ENCODE measurements around the gene FLG2.
A peak's percentile ranks its signal among the peaks of the same experiment; 100 is the strongest.
"Not testable (repeated sequence)": the region's sequence is repeated elsewhere in the genome, so short reads cannot be mapped to it uniquely, and the experiment has no call there.

Gene FLG2

DNA sequence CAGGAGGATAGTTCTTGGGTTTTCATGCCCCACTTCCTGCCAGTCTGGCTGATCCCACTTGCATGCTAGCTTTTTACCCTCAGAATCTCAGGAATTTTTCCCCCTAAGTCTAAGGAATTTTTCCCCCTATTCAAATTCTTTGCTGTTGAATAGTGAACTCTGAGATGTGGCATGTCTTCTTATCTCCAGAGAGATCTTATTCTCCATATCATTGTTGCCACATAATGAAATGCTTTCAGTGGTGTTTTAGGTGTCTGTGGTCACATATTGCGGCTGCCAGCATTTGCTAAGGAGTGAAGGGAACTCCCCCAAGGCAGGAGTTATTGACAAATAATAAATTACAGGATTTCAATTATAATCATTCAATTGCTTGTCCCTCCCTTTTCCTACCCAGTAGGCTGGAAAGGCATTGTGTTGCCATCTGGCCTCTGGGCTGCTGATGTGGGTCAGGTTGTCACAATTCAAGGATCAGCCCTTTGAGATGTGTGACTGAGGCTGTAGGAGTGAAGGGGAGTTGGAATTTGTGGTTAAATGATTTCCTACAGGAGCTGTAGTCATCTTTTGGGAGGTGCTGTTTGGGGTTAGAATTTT, 30.9 kb downstream of the FLG2 start:
- TF ChIP-seq, protein P1, sequence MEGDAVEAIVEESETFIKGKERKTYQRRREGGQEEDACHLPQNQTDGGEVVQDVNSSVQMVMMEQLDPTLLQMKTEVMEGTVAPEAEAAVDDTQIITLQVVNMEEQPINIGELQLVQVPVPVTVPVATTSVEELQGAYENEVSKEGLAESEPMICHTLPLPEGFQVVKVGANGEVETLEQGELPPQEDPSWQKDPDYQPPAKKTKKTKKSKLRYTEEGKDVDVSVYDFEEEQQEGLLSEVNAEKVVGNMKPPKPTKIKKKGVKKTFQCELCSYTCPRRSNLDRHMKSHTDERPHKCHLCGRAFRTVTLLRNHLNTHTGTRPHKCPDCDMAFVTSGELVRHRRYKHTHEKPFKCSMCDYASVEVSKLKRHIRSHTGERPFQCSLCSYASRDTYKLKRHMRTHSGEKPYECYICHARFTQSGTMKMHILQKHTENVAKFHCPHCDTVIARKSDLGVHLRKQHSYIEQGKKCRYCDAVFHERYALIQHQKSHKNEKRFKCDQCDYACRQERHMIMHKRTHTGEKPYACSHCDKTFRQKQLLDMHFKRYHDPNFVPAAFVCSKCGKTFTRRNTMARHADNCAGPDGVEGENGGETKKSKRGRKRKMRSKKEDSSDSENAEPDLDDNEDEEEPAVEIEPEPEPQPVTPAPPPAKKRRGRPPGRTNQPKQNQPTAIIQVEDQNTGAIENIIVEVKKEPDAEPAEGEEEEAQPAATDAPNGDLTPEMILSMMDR (IDR thresholded peaks at IDR 0.05; ENCODE audit: control insufficient read depth, insufficient read depth, low read depth, low read length, missing control alignments) = no peak
- H3K4me3 ChIP-seq (ENCODE audit: control insufficient read depth, low read depth, low read length) = no peak overlapping the region
- peak; percentile 16 for DNase-seq (ENCODE audit: low read depth)

DNA sequence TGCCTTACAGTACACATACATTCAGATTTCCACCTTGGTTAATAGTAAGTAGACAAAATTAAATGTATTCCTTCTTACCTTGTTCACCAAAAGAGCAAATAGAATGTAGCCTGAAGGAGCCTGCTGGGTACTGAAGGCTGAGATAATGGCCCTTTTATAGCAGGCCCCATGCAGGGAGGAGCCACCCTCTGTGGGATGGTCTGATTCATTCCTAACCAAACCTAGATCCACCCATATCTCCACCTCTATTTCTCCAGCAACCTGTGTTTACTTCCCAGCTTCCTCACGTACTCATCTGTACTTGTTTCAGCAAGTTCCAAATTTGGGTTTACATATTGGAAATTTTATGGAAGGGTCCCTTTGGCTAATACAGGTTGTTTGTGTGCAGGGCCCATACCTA, 34.7 kb downstream of the FLG2 start, which contains the start of gene FLG:
FLG (minus strand) TSS at position 129 of the 400 bp plus-strand sequence. CDS start 9,783 bp downstream, outside the sequence.
- DNase-seq (ENCODE audit: low read depth) = no peak
- H3K4me3 ChIP-seq (ENCODE audit: control insufficient read depth, low read depth, low read length) = no peak within 1 kb of the TSS
- TF ChIP-seq, protein P1 (IDR thresholded peaks at IDR 0.05; ENCODE audit: control insufficient read depth, insufficient read depth, low read depth, low read length, missing control alignments) = no peak

DNA sequence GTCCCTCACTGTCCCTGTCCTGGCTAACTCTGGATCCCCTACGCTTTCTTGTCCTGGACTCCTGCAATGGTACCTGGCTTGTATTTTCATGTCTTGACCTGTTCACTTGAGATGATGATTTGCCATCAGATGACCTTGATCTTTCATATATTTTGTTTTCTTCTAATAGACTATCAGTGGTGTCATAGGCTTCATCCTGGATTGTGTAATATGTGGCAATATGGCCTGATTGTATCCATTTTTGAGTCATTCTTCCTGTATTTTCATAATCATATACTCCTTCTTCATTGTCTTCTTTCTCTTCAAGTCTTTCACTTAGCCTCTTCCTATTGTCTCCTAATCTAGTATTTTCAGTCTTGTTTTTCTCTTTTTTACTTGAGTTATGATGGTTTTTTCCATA, 45.8 kb downstream of the FLG2 start:
- no peak for DNase-seq (ENCODE audit: low read depth)
- H3K4me3 ChIP-seq (ENCODE audit: control insufficient read depth, low read depth, low read length) = no peak overlapping the region
- TF ChIP-seq, protein P1 (IDR thresholded peaks at IDR 0.05; ENCODE audit: control insufficient read depth, insufficient read depth, low read depth, low read length, missing control alignments) = no peak

DNA sequence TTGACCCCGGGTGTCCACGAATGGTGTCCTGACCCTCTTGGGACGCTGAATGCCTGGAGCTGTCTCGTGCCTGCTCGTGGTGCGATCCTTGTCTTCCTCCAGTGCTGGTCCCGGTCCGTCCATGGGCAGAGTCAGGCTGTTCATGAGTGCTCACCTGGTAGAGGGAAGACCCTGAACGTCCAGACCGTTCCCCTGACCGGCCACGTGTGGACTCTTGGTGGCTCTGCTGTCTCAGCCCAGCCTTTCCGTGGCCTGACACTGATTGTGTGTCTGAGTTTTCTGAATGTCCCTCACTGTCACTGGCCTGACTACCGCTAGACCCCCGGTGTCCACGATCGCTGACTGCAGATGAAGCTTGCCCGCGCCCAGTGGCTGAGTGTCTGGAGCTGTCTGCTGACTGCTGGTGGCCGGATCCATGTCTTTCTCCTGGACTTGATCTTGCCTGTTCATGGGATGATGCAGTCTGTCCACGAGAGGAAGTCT, 46.4 kb downstream of the FLG2 start:
- TF ChIP-seq, protein P1 (IDR thresholded peaks at IDR 0.05; ENCODE audit: control insufficient read depth, insufficient read depth, low read depth, low read length, missing control alignments) = no peak
- no peak for DNase-seq (ENCODE audit: low read depth)
- no peak overlapping the region for H3K4me3 ChIP-seq (ENCODE audit: control insufficient read depth, low read depth, low read length)

DNA sequence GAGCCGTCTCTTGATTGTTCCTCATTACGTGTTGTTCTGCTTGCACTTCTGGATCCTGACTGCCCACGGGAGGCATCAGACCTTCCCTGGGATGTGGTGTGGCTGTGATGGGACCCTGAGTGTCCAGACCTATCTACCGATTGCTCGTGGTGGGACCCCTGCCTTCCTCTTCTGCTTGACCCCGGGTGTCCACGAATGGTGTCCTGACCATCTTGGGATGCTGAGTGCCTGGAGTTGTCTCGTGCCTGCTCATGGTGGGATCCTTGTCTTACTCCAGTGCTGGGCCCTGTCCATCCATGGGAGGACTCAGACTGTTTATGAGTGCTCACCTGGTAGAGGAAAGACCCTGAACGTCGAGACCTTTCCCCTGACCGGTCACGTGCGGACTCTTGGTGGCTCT, 47.6 kb downstream of the FLG2 start:
- not testable (repeated sequence) for DNase-seq (ENCODE audit: low read depth); H3K4me3 ChIP-seq (ENCODE audit: control insufficient read depth, low read depth, low read length)

DNA sequence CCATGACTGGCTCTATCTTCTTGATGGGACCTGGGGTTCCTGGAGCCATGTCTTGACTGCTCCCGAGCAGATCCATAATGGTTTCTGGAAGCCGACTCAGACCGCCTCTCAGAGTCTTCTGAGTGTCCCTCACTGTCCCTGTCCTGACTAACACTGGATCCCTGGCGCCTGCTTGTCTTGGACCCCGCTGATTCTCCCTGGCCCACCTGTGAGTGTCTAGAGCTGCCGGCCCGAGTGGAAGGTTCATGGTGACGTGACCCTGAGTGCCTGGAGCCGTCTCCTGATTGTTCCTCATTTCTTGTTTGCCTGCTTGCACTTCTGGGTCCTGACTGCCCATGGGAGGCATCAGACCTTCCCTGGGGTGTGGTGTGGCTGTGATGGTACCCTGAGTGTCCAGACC, 49.9 kb downstream of the FLG2 start:
- no peak overlapping the region for H3K4me3 ChIP-seq (ENCODE audit: control insufficient read depth, low read depth, low read length)
- DNase-seq (ENCODE audit: low read depth) = no peak
- TF ChIP-seq, protein P1 (IDR thresholded peaks at IDR 0.05; ENCODE audit: control insufficient read depth, insufficient read depth, low read depth, low read length, missing control alignments) = no peak

DNA sequence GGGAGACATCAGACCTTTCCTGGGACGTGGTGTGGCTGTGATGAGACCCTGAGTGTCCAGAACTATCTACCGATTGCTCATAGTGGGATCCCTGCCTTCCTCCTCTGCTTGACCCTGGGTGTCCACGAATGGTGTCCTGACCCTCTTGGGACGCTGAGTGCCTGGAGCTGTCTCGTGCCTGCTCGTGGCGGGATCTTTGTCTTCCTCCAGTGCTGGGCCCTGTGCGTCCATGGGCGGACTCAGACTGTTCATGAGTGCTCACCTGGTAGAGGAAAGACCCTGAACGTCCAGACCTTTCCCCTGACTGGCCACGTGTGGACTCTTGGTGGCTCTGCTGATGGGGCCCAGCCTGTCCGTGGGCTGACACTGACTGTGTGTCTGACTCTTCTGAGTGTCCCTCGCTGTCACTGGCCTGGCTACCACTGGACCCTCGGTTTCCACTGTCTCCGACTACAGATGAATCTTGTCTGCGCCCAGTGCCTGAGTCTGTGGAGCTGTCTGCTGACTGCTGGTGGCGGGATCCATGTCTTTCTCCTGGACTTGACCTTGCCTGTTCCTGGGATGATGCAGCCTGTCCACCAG, 50.4 kb downstream of the FLG2 start:
- DNase-seq (ENCODE audit: low read depth); H3K4me3 ChIP-seq (ENCODE audit: control insufficient read depth, low read depth, low read length): not testable (repeated sequence)

DNA sequence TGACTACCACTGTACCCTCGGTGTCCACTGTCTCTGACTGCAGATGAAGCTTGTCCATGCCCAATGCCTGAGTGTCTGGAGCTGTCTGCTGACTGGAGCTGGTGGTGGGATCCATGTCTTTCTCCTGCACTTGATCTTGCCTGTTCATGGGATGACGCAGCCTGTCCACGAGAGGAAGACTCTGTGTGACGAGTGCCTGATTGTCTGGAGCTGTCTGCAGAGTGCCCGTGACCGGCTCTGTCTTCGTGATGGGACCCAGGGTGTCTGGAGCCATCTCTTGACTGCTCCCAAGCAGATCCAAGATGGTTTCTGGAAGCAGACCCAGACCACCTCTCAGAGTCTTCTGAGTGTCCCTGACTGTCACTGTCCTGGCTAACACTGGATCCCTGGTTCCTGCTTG, 51.0 kb downstream of the FLG2 start:
- H3K4me3 ChIP-seq (ENCODE audit: control insufficient read depth, low read depth, low read length); DNase-seq (ENCODE audit: low read depth): not testable (repeated sequence)

DNA sequence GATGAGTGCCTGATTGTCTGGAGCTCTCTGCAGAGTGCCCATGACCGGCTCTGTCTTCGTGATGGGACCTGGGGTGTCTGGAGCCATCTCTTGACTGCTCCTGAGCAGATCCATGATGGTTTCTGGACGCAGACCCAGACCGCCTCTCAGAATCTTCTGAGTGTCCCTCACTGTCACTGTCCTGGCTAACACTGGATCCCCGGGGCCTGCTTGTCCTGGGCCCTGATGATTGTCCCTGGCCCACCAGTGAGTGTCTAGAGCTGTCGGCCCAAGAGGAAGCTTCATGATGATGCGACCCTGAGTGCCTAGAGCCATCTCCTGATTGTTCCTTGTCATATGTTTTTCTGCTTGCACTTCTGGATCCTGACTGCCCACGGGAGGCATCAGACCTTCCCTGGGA, 51.8 kb downstream of the FLG2 start:
- DNase-seq (ENCODE audit: low read depth); H3K4me3 ChIP-seq (ENCODE audit: control insufficient read depth, low read depth, low read length): not testable (repeated sequence)

DNA sequence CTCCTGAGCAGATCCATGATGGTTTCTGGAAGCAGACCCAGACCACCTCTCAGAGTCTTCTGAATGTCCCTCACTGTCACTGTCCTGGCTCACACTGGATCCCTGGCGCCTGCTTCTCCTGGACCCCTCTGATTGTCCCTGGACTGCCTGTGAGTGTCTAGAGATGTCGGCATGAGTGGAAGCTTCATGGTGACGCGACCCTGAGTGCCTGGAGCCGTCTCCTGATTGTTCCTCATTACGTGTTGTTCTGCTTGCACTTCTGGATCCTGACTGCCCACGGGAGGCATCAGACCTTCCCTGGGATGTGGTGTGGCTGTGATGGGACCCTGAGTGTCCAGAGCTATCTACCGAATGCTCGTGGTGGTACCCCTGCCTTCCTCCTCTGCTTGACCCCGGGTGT, 53.7 kb downstream of the FLG2 start:
- DNase-seq (ENCODE audit: low read depth); H3K4me3 ChIP-seq (ENCODE audit: control insufficient read depth, low read depth, low read length): not testable (repeated sequence)

DNA sequence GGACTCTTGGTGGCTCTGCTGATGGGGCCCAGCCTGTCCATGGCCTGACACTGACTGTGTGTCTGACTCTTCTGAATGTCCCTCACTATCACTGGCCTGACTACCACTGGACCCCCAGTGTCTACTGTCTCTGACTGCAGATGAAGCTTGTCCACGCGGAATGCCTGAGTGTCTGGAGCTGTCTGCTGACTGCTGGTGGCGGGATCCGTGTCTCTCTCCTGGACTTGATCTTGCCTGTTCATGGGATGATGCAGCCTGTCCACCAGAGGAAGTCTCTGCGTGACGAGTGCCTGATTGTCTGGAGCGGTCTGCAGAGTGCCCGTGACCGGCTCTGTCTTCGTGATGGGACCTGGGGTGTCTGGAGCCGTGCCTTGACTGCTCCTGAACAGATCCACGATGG, 55.0 kb downstream of the FLG2 start:
- H3K4me3 ChIP-seq (ENCODE audit: control insufficient read depth, low read depth, low read length); DNase-seq (ENCODE audit: low read depth): not testable (repeated sequence)

DNA sequence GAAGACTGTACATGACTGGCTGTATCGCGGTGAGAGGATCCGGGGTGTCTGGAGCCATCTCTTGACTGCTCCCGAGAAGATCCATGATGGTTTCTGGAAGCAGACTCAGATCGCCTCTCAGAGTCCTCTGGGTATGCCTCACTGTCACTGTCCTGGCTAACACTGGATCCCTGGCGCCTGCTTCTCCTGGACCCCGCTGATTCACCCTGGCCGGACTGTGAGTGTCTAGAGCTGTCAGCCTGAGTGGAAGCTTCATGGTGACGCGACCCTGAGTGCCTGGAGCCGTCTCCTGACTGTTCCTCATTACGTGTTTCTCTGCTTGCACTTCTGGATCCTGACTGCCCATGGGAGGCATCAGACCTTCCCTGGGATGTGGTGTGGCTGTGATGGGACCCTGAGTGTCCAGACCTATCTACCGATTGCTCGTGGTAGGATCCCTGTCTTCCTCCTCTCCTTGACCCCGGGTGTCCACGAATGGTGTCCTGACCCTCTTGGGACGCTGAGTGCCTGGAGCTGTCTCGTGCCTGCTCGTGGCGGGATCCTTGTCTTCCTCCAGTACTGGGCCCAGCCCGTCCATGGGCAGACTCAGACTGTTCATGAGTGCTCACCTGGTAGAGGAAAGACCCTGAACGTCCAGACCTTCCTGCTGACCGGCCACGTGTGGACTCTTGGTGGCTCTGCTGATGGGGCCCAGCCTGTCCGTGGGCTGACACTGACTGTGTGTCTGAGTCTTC, 56.5 kb downstream of the FLG2 start:
- H3K4me3 ChIP-seq (ENCODE audit: control insufficient read depth, low read depth, low read length); DNase-seq (ENCODE audit: low read depth): not testable (repeated sequence)
